IMR-90 (cell line): Measurements from ENCODE around the gene TRIM37. TPM values are rescaled to one million over a fixed set of nuclear protein-coding genes. Genes with fewer than 3 reads are reported as not detected.

Source experiments
- ATAC-seq: fragments of 200-7000 bp; cut with Tn5 transposase; 2 replicates; pipeline ENCODE4 v1.9.1; 2020; ENCODE audit warnings: low read depth, mild to moderate bottlenecking, moderate library complexity
- BruUV-seq: library from RNA; stranded (reverse); fragments of 400-500 nt; replicated peaks from 2 replicates; lab custom pipeline; 2021; lab: Mats Ljungman, UMichigan
- CTCF ChIA-PET: fragments of 300-600 bp; formaldehyde crosslinking; extraction: SDS; loops from one replicate; lab custom pipeline; 2021; ENCODE audit warnings: antibody characterized with exemption; lab: Yijun Ruan, JAX
- POLR2A ChIA-PET: fragments of 300-600 bp; sonication (Branson Sonifier 250); formaldehyde crosslinking; loops from one replicate; lab custom pipeline; 2022; ENCODE audit warnings: antibody characterized with exemption; ENCODE audit not compliant: unreplicated experiment; lab: Charles Lee
- DNase-seq: peaks from one replicate; pipeline ENCODE4 v3.0.0; 2013
- H2AFZ ChIP-seq: replicated peaks from 2 replicates; pipeline ENCODE3; 2013; ENCODE audit warnings: low read length, mild to moderate bottlenecking; ENCODE audit not compliant: poor library complexity
- H2AK5ac ChIP-seq: 2 replicates; pipeline ENCODE4 v1.6.1; 2013; ENCODE audit warnings: low read depth, low read length, inconsistent platforms
- H2AK9ac ChIP-seq: replicated peaks from 2 replicates; pipeline ENCODE3; 2013; ENCODE audit warnings: mild to moderate bottlenecking, low read depth, low read length, moderate library complexity; ENCODE audit not compliant: poor library complexity
- H2BK120ac ChIP-seq: 2 replicates; pipeline ENCODE4 v1.6.1; 2013; ENCODE audit warnings: low read depth, low read length, inconsistent platforms
- H2BK15ac ChIP-seq: 3 replicates; pipeline ENCODE4 v1.6.1; 2013; ENCODE audit warnings: low read depth, low read length, inconsistent platforms
- H2BK20ac ChIP-seq: 2 replicates; pipeline ENCODE4 v1.6.1; 2013; ENCODE audit warnings: low read depth, mild to moderate bottlenecking, inconsistent platforms, low read length, moderate library complexity
- H2BK5ac ChIP-seq: 2 replicates; pipeline ENCODE4 v1.6.1; 2013; ENCODE audit warnings: mild to moderate bottlenecking, low read depth, low read length, inconsistent platforms; ENCODE audit not compliant: poor library complexity, severe bottlenecking
- H3K14ac ChIP-seq: replicated peaks from 2 replicates; pipeline ENCODE4 v1.6.1; 2013; ENCODE audit warnings: low read depth, low read length, inconsistent platforms
- H3K18ac ChIP-seq: 2 replicates; pipeline ENCODE4 v1.6.1; 2013; ENCODE audit warnings: low read depth, low read length, control low read depth
- H3K23ac ChIP-seq: 2 replicates; pipeline ENCODE4 v1.6.1; 2013; ENCODE audit warnings: low read depth, low read length, inconsistent platforms
- H3K27ac ChIP-seq: 2 replicates; pipeline ENCODE4 v1.5.1; 2013; ENCODE audit warnings: mild to moderate bottlenecking, control low read depth, low read length; ENCODE audit not compliant: insufficient read depth
- H3K27me3 ChIP-seq: 2 replicates; pipeline ENCODE4 v1.6.1; 2013; ENCODE audit warnings: low read length; ENCODE audit not compliant: control insufficient read depth, insufficient read depth
- H3K36me3 ChIP-seq: 2 replicates; pipeline ENCODE4 v1.6.1; 2013; ENCODE audit warnings: low read length, mixed read lengths; ENCODE audit not compliant: control insufficient read depth, insufficient read depth
- H3K4ac ChIP-seq: 2 replicates; pipeline ENCODE4 v1.6.1; 2013; ENCODE audit warnings: low read depth, low read length, inconsistent platforms
- H3K4me1 ChIP-seq: 2 replicates; pipeline ENCODE4 v1.6.1; 2013; ENCODE audit warnings: low read length, mixed read lengths; ENCODE audit not compliant: control insufficient read depth, insufficient read depth
- H3K4me2 ChIP-seq: 2 replicates; pipeline ENCODE4 v1.6.1; 2013; ENCODE audit warnings: low read depth, mild to moderate bottlenecking, control low read depth, low read length, moderate library complexity
- H3K4me3 ChIP-seq: 2 replicates; pipeline ENCODE4 v1.5.1; 2013; ENCODE audit warnings: low read depth, mild to moderate bottlenecking, control low read depth, low read length, moderate library complexity; ENCODE audit not compliant: insufficient read depth
- H3K56ac ChIP-seq: 2 replicates; pipeline ENCODE4 v1.6.1; 2013; ENCODE audit warnings: low read length, inconsistent platforms; ENCODE audit not compliant: insufficient read depth; ENCODE audit errors: extremely low read depth
- H3K79me1 ChIP-seq, 2 experiments: 2 replicates each; pipeline ENCODE4 v1.6.1; 2013; ENCODE audit warnings: low read length in 2 of 2, inconsistent platforms in 1 of 2, low read depth in 1 of 2
- H3K9ac ChIP-seq: 2 replicates; pipeline ENCODE4 v1.6.1; 2013; ENCODE audit warnings: low read depth, low read length, control low read depth
- H3K9me1 ChIP-seq: 2 replicates; pipeline ENCODE4 v1.6.1; 2013; ENCODE audit warnings: low read length, inconsistent platforms; ENCODE audit not compliant: insufficient read depth
- H3K9me3 ChIP-seq: 2 replicates; pipeline ENCODE4 v1.6.1; 2013; ENCODE audit warnings: low read length; ENCODE audit not compliant: control insufficient read depth, insufficient read depth
- H4K20me1 ChIP-seq: 2 replicates; pipeline ENCODE4 v1.6.1; 2013; ENCODE audit warnings: low read length, inconsistent platforms; ENCODE audit not compliant: insufficient read depth
- H4K5ac ChIP-seq: 2 replicates; pipeline ENCODE4 v1.6.1; 2013; ENCODE audit warnings: mild to moderate bottlenecking, low read depth, low read length, control low read depth
- H4K8ac ChIP-seq, 2 experiments: 2 replicates each; pipeline ENCODE4 v1.6.1; 2013; ENCODE audit warnings: low read depth in 2 of 2, low read length in 2 of 2, control low read depth in 1 of 2, inconsistent platforms in 1 of 2
- H4K91ac ChIP-seq: 2 replicates; pipeline ENCODE4 v1.6.1; 2013; ENCODE audit warnings: low read depth, low read length, inconsistent platforms; ENCODE audit not compliant: insufficient read depth
- BHLHE40 ChIP-seq: fragments of 150-350 bp; IDR thresholded peaks from 2 replicates; pipeline ENCODE4 v1.6.1; 2016; ENCODE audit warnings: mild to moderate bottlenecking, low read depth, low read length
- CEBPB ChIP-seq: IDR thresholded peaks from 2 replicates; pipeline ENCODE4 v1.6.1; 2012; ENCODE audit warnings: low read depth, low read length, improper control_type of control experiment
- CHD1 ChIP-seq: IDR thresholded peaks from 2 replicates; pipeline ENCODE4 v1.6.1; 2012; ENCODE audit warnings: low read depth, low read length, improper control_type of control experiment
- CTCF ChIP-seq: conservative IDR thresholded peaks from 2 replicates; pipeline ENCODE4 v1.5.1; 2012; ENCODE audit warnings: mild to moderate bottlenecking, low read depth, low read length, improper control_type of control experiment
- ELK1 ChIP-seq: fragments of 150-350 bp; IDR thresholded peaks from 2 replicates; pipeline ENCODE4 v1.6.1; 2016; ENCODE audit warnings: low read depth, mild to moderate bottlenecking, low read length, moderate library complexity, borderline replicate concordance
- FOS ChIP-seq: fragments of 150-350 bp; IDR thresholded peaks from 2 replicates; pipeline ENCODE4 v1.6.1; 2016; ENCODE audit warnings: low read depth, low read length
- MAZ ChIP-seq: IDR thresholded peaks from 2 replicates; pipeline ENCODE4 v1.6.1; 2012; ENCODE audit warnings: low read depth, mild to moderate bottlenecking, low read length, improper control_type of control experiment, moderate library complexity, borderline replicate concordance
- MXI1 ChIP-seq: IDR thresholded peaks from 2 replicates; pipeline ENCODE4 v1.6.1; 2012; ENCODE audit warnings: low read depth, mild to moderate bottlenecking, low read length, moderate library complexity, borderline replicate concordance
- NFE2L2 ChIP-seq: fragments of 150-350 bp; IDR thresholded peaks from 2 replicates; pipeline ENCODE4 v1.6.1; 2016; ENCODE audit warnings: low read depth, mild to moderate bottlenecking, low read length
- POLR2A ChIP-seq: IDR thresholded peaks from 2 replicates; pipeline ENCODE4 v1.6.1; 2012; ENCODE audit warnings: mild to moderate bottlenecking, low read depth, low read length
- RAD21 ChIP-seq: IDR thresholded peaks from 2 replicates; pipeline ENCODE4 v1.6.1; 2012; ENCODE audit warnings: low read length, improper control_type of control experiment
- RCOR1 ChIP-seq: IDR thresholded peaks from 2 replicates; pipeline ENCODE4 v1.6.1; 2012; ENCODE audit warnings: mild to moderate bottlenecking, low read length, improper control_type of control experiment; ENCODE audit not compliant: insufficient replicate concordance
- RFX5 ChIP-seq: IDR thresholded peaks from 2 replicates; pipeline ENCODE4 v1.8.0; 2012; ENCODE audit warnings: low read depth, mild to moderate bottlenecking, low read length, moderate library complexity
- SMC3 ChIP-seq: fragments of 150-350 bp; IDR thresholded peaks from 2 replicates; pipeline ENCODE4 v1.6.1; 2016; ENCODE audit warnings: low read depth, mild to moderate bottlenecking, antibody characterized with exemption, low read length, moderate library complexity
- USF2 ChIP-seq: fragments of 150-350 bp; IDR thresholded peaks from 2 replicates; pipeline ENCODE4 v1.6.1; 2017; ENCODE audit warnings: mild to moderate bottlenecking, antibody characterized with exemption, low read length, low read depth
- WGBS, 2 experiments: methylation state at CpG; one replicate each; pipeline versions ENCODE4 v1.1.5 to v1.1.7; 2013; ENCODE audit warnings: missing lambda C conversion rate in 2 of 2; ENCODE audit not compliant: insufficient read length in 1 of 2; ENCODE audit errors: extremely low coverage in 2 of 2; 5-methylcytosine and 5-hydroxymethylcytosine counted together
- dilution Hi-C: fragments of 300-500 bp; cut with HindIII; formaldehyde crosslinking; loops from one replicate; pipeline ENCODE4 v1.14.3; 2018; ENCODE audit warnings: low sequenced_read_pairs; ENCODE audit not compliant: unreplicated experiment
- in situ Hi-C: fragments of 300-500 bp; cut with MboI; formaldehyde crosslinking; loops from 3 replicates; pipeline ENCODE4 v1.14.3; 2019; ENCODE audit warnings: low sequenced_read_pairs, inconsistent platforms, mixed read lengths
- intact Hi-C: fragments of 100-400 bp; cut with micrococcal nuclease; formaldehyde crosslinking; loops from 2 replicates; pipeline ENCODE4 v1.10.0; 2022
- polyA plus RNA-seq, 3 experiments: library from polyadenylated mRNA; depleted of rRNA; stranded (reverse); fragments of >200 nt; gene quantifications; 2 replicates each; pipeline ENCODE4 v1.2.3, GENCODE V29; 2012; ENCODE audit warnings: low replicate concordance in 1 of 3
- total RNA-seq: library from RNA; depleted of rRNA; stranded (reverse); fragments of >200 nt; gene quantifications from 2 replicates; pipeline ENCODE4 v1.2.3, GENCODE V29; 2012

Gene TRIM37
- total and polyA plus RNA-seq, 2 of the 4 experiments (the other 2 are of a cell fraction): 12.1 to 24.9 TPM

- H3K4me1 ChIP-seq: no peaks in the 10 kb centered on the region
- dilution Hi-C loops (no loop called here), in situ Hi-C loops (no loop called here), intact Hi-C loops (no loop called here)
- no peaks in the 10 kb centered on the region for H3K27me3 ChIP-seq
- H2BK15ac ChIP-seq: no peak overlapping the region
- H4K5ac ChIP-seq: no peak overlapping the region
- no peaks in the 10 kb centered on the region for H3K9me3 ChIP-seq
- H2AK5ac ChIP-seq: no peak overlapping the region
- H3K14ac ChIP-seq: no peak overlapping the region
- no peak overlapping the region for H2BK5ac ChIP-seq
- H3K9me1 ChIP-seq: no peaks in the 10 kb centered on the region
- ATAC-seq (no peak), DNase-seq (no peak)
- H4K20me1 ChIP-seq: no peaks in the 10 kb centered on the region
- H2BK20ac ChIP-seq: no peak overlapping the region
- no peak overlapping the region for H4K91ac ChIP-seq
- no peak overlapping the region for H3K4ac ChIP-seq
- H3K4me3 ChIP-seq: no peak overlapping the region
- WGBS, 2 experiments: no CpG with 5 or more reads among the region's 4 CpGs
- H2BK120ac ChIP-seq: no peak overlapping the region
- no peak for TF ChIP-seq MAZ
- TF ChIP-seq NFE2L2: no peak
- no peak for TF ChIP-seq CEBPB
- TF ChIP-seq BHLHE40: no peak
- TF ChIP-seq CTCF: no peak
- TF ChIP-seq USF2: no peak
- TF ChIP-seq POLR2A: no peak
- no peak for TF ChIP-seq ELK1
- TF ChIP-seq MXI1: no peak
- no peak for TF ChIP-seq RAD21
- no peak for TF ChIP-seq RCOR1
- no peak for TF ChIP-seq SMC3
- TF ChIP-seq CHD1: no peak
- no peak for TF ChIP-seq RFX5
- TF ChIP-seq FOS: no peak
- no peak overlapping the region for H3K18ac ChIP-seq
- no peak overlapping the region for H3K27ac ChIP-seq
- ChIA-PET CTCF (interaction anchor here (0.7 kb wide), 1 partner anchor 9 kb away, joined by 3 read pairs; no protein-coding TSS in a partner anchor), POLR2A (no interaction called here)
- no peak overlapping the region for H3K23ac ChIP-seq
- no TSS peak for BruUV-seq
- peaks cover 4 to 11% of the 10 kb centered on the region in 2 experiments; a peak in 2 of 4 replicates for H3K79me1 ChIP-seq
- H3K56ac ChIP-seq: no peak overlapping the region
- H3K4me2 ChIP-seq: no peak overlapping the region
- no peak overlapping the region for H3K9ac ChIP-seq
- no peak overlapping the region for H2AFZ ChIP-seq
- H3K36me3 ChIP-seq: peaks cover 11% of the 10 kb centered on the region
- no peak overlapping the region for H2AK9ac ChIP-seq
- no peak overlapping the region for H4K8ac ChIP-seq
Observed at GRCh38 chr17:59084154-59084553, 22.5 kb downstream of the TRIM37 start.
